K562 (cell line): ENCODE results near the gene SCAMP3. TPM values are rescaled to one million over a fixed set of nuclear protein-coding genes. Genes with fewer than 3 reads are reported as not detected.

Experiments
- ADNP ChIP-seq: fragments of 200-800 bp; sonication (Bioruptor generic); IDR thresholded peaks from 2 replicates; pipeline ENCODE4 v1.6.1; 2016; ENCODE audit warnings: missing genetic modification characterization, missing compliant biosample characterization
- ESRRA ChIP-seq: fragments of 450-650 bp; IDR thresholded peaks from 2 replicates; pipeline ENCODE4 v1.6.1; 2014; ENCODE audit warnings: low read depth, mild to moderate bottlenecking, moderate library complexity, borderline replicate concordance
- FOXA3 ChIP-seq, 2 experiments: fragments of 450-650 bp in 1 of 2; sonication (generic) in 1 of 2; formaldehyde crosslinking; IDR thresholded peaks in 1 of 2; conservative IDR thresholded peaks in 1 of 2; 2 replicates each; pipeline versions ENCODE4 v1.4.0 to v1.8.0; 2020 to 2022; ENCODE audit warnings: mild to moderate bottlenecking in 2 of 2, missing genetic modification reagents in 1 of 2
- HLTF ChIP-seq: fragments of 450-650 bp; IDR thresholded peaks from 2 replicates; pipeline ENCODE4 v1.6.1; 2016
- HOXB6 ChIP-seq: fragments of 250-450 bp; sonication (Bioruptor Pico); IDR thresholded peaks from 2 replicates; pipeline ENCODE4 v1.5.1; 2022; ENCODE audit warnings: mild to moderate bottlenecking, borderline replicate concordance
- ILF3 ChIP-seq: fragments of 450-650 bp; IDR thresholded peaks from 2 replicates; pipeline ENCODE4 v1.6.1; 2018; ENCODE audit warnings: antibody characterized with exemption, mild to moderate bottlenecking, moderate library complexity, borderline replicate concordance
- POLR3G ChIP-seq: IDR thresholded peaks from 2 replicates; pipeline ENCODE4 v1.6.1; 2011; ENCODE audit not compliant: insufficient read length, insufficient replicate concordance; ENCODE audit errors: extremely low read depth
- RBM17 ChIP-seq: fragments of 200-400 bp; formaldehyde crosslinking; IDR thresholded peaks from 2 replicates; pipeline ENCODE4 v1.6.1; 2017; ENCODE audit warnings: low read depth, mild to moderate bottlenecking, low read length, borderline replicate concordance
- ZNF444 ChIP-seq: fragments of 250-450 bp; sonication (Bioruptor Pico); IDR thresholded peaks from 2 replicates; pipeline ENCODE4 v1.4.0; 2020; ENCODE audit warnings: mild to moderate bottlenecking, moderate library complexity
- ZNF778 ChIP-seq: fragments of 450-650 bp; formaldehyde crosslinking; IDR thresholded peaks from 2 replicates; pipeline ENCODE4 v1.4.0; 2020; ENCODE audit warnings: mild to moderate bottlenecking, moderate library complexity
- polyA plus RNA-seq, 8 experiments: library from polyadenylated mRNA; depleted of rRNA in 4 of 8; stranded (reverse) in 5 of 8; unstranded in 3 of 8; fragments of >200 nt; fragmentation: Nextera tagmentation in 2 of 8; fragmentation: Illumina TruSeq in 1 of 8; extraction: Ambion mirVana in 2 of 8; extraction: Trizol in 1 of 8; gene quantifications; 2 replicates each; pipeline versions ENCODE4 v1.2.1 to v1.2.3, GENCODE V29; 2011 to 2014; ENCODE audit warnings: inconsistent platforms in 1 of 8, missing spikeins in 1 of 8
- total RNA-seq, 7 experiments: library from RNA; depleted of rRNA in 6 of 7; stranded (reverse); fragments of >200 nt in 6 of 7; fragmentation: Illumina TruSeq in 2 of 7; extraction: Trizol in 2 of 7; gene quantifications; 2 replicates each; pipeline versions ENCODE4 v1.2.1 to v1.2.3, GENCODE V29; 2011 to 2021; ENCODE audit warnings: low replicate concordance in 1 of 7
- TF ChIP-seq, protein P1 (sequence below): IDR thresholded peaks from 3 replicates; pipeline ENCODE4 v1.6.1; 2011; ENCODE audit warnings: borderline replicate concordance, mild to moderate bottlenecking, moderate library complexity; ENCODE audit not compliant: insufficient read length; ENCODE audit errors: extremely low read depth
- TF ChIP-seq, protein P2 (sequence below): fragments of 450-650 bp; formaldehyde crosslinking; conservative IDR thresholded peaks from 2 replicates; pipeline ENCODE4 v1.4.0; 2022; ENCODE audit warnings: mild to moderate bottlenecking, missing genetic modification characterization
- TF ChIP-seq, protein P3 (sequence below), 3 experiments: fragments of 200-800 bp in 1 of 3; sonication (Bioruptor generic) in 1 of 3; sonication (generic) in 1 of 3; formaldehyde crosslinking in 1 of 3; IDR thresholded peaks; 2 replicates each; pipeline versions ENCODE4 v1.6.1 to v1.8.0; 2016 to 2022; ENCODE audit warnings: mild to moderate bottlenecking in 2 of 3, missing compliant biosample characterization in 2 of 3, missing genetic modification characterization in 2 of 3, missing genetic modification reagents in 1 of 3
- TF ChIP-seq, protein P4 (sequence below), 2 experiments: IDR thresholded peaks in 1 of 2; conservative IDR thresholded peaks in 1 of 2; 2 replicates each; pipeline ENCODE4 v1.6.1; 2016; ENCODE audit warnings: low read depth in 2 of 2, mild to moderate bottlenecking in 1 of 2, missing compliant biosample characterization in 1 of 2, missing genetic modification characterization in 1 of 2, moderate library complexity in 1 of 2

The SCAMP3 gene
- total and polyA plus RNA-seq, 9 of the 15 experiments (the other 6 are each of a cell fraction or from before 2014, with no cell fraction given) = 14.2 to 131 (median 86.1) TPM

DNA sequence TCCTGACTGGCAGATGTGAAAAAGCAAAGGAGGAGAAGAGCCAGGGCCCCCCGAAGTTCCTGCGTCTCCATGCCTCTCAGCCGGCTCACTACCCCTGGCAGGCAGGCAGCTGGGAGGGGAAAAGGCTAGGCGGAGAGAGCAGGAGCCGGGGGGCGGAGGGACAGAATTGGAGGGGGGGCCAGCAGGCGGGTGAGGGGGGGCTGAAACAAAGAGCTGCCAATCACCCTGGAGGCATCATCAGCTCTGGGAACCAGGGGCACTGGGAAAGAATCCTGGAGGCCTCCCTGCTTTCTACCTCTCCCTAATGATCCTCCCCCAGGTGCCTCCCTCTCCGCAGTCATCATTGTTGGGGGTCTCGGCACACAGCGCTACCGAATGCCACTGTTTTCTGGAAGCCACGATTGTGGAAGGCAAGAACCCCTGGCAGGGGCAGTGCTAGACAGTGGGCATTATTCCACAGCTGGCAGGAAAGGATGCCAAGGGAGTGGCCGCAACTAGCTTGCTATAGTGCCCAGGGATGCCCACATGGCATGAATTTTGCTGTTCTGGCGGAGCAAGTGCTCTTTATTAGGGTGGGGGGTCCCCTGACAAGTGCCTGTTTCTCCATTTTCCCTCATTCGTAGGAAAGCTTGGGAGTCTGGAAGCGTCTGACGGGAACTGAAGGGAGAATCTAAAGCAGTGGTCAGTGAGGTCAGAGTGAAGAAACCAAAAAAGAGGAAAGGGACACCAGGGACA lies 54.2 kb downstream of the SCAMP3 start, which contains the start of gene THBS3 (continued):
- TF ChIP-seq POLR3G (no peak), ZNF444 (CRISPR knock-in tag) (no peak), ILF3 (no peak), FOXA3 (CRISPR knock-in tag; conservative IDR thresholded peaks at IDR 0.05 in 1 of 2, IDR thresholded peaks at IDR 0.05 in 1 of 2) (peak in 1 of 2 experiments; percentile 65; a peak in 1 of 4 replicates), HLTF (no peak), RBM17 (no peak), ADNP (no peak), ZNF778 (CRISPR knock-in tag) (no peak), HOXB6 (CRISPR knock-in tag) (no peak), ESRRA (no peak)
- TF ChIP-seq, protein P1, sequence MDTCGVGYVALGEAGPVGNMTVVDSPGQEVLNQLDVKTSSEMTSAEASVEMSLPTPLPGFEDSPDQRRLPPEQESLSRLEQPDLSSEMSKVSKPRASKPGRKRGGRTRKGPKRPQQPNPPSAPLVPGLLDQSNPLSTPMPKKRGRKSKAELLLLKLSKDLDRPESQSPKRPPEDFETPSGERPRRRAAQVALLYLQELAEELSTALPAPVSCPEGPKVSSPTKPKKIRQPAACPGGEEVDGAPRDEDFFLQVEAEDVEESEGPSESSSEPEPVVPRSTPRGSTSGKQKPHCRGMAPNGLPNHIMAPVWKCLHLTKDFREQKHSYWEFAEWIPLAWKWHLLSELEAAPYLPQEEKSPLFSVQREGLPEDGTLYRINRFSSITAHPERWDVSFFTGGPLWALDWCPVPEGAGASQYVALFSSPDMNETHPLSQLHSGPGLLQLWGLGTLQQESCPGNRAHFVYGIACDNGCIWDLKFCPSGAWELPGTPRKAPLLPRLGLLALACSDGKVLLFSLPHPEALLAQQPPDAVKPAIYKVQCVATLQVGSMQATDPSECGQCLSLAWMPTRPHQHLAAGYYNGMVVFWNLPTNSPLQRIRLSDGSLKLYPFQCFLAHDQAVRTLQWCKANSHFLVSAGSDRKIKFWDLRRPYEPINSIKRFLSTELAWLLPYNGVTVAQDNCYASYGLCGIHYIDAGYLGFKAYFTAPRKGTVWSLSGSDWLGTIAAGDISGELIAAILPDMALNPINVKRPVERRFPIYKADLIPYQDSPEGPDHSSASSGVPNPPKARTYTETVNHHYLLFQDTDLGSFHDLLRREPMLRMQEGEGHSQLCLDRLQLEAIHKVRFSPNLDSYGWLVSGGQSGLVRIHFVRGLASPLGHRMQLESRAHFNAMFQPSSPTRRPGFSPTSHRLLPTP = no peak
- TF ChIP-seq, protein P2, sequence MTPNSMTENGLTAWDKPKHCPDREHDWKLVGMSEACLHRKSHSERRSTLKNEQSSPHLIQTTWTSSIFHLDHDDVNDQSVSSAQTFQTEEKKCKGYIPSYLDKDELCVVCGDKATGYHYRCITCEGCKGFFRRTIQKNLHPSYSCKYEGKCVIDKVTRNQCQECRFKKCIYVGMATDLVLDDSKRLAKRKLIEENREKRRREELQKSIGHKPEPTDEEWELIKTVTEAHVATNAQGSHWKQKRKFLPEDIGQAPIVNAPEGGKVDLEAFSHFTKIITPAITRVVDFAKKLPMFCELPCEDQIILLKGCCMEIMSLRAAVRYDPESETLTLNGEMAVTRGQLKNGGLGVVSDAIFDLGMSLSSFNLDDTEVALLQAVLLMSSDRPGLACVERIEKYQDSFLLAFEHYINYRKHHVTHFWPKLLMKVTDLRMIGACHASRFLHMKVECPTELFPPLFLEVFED (CRISPR knock-in tag) = peak; percentile 43; the same call in 1 of the 2 replicates
- TF ChIP-seq, protein P3, sequence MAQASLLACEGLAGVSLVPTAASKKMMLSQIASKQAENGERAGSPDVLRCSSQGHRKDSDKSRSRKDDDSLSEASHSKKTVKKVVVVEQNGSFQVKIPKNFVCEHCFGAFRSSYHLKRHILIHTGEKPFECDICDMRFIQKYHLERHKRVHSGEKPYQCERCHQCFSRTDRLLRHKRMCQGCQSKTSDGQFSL (CRISPR knock-in tag; IDR thresholded peaks at IDR 0.05) = peak; percentile 6; the same call in 1 of the 2 replicates
- TF ChIP-seq, protein P3 (tag; IDR thresholded peaks at IDR 0.05) = no peak; a peak in 1 of 4 replicates
- TF ChIP-seq, protein P4, sequence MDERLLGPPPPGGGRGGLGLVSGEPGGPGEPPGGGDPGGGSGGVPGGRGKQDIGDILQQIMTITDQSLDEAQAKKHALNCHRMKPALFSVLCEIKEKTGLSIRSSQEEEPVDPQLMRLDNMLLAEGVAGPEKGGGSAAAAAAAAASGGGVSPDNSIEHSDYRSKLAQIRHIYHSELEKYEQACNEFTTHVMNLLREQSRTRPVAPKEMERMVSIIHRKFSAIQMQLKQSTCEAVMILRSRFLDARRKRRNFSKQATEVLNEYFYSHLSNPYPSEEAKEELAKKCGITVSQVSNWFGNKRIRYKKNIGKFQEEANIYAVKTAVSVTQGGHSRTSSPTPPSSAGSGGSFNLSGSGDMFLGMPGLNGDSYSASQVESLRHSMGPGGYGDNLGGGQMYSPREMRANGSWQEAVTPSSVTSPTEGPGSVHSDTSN (CRISPR knock-in tag; IDR thresholded peaks at IDR 0.05; ENCODE audit: low read depth) = no peak
- TF ChIP-seq, protein P4 (tag; conservative IDR thresholded peaks at IDR 0.05; ENCODE audit: low read depth) = no peak
